HepG2 (cell line): Measurements from ENCODE around the gene WRAP73. TPM values are rescaled to one million over a fixed set of nuclear protein-coding genes. Genes with fewer than 3 reads are reported as not detected.

ENCODE experiments used
- ATAC-seq: fragments of 200-7000 bp; cut with Tn5 transposase; 3 replicates; pipeline ENCODE4 v1.9.1; 2020; ENCODE audit warnings: mild to moderate bottlenecking, moderate library complexity
- BruUV-seq: library from RNA; stranded (reverse); fragments of 400-500 nt; replicated peaks from 2 replicates; lab custom pipeline; 2021; lab: Mats Ljungman, UMichigan
- CTCF ChIA-PET: fragments of 300-600 bp; formaldehyde crosslinking; extraction: SDS; loops from one replicate; lab custom pipeline; 2021; ENCODE audit warnings: low total read pairs, inconsistent platforms, low intra/inter-chr PET ratio; lab: Yijun Ruan, JAX
- POLR2A ChIA-PET: fragments of 350-600 bp; sonication (Branson Sonifier 250); formaldehyde crosslinking; loops from one replicate; lab custom pipeline; 2020; ENCODE audit warnings: antibody characterized with exemption, inconsistent platforms; lab: Yijun Ruan, JAX
- DNase-seq: peaks from one replicate; pipeline ENCODE4 v3.0.0-alpha.2; 2015; ENCODE audit warnings: low spot score
- FAIRE-seq: peaks from 3 replicates; lab custom pipeline; 2011; peaks lifted over from hg19 to GRCh38; lab: Jason Lieb, UNC
- H2AFZ ChIP-seq: one replicate; pipeline ENCODE4 v1.6.1; 2011; ENCODE audit warnings: low read length, inconsistent platforms
- H3K27ac ChIP-seq: fragments of 300-600 bp; 3 replicates; pipeline ENCODE4 v1.8.0; 2011; ENCODE audit warnings: mixed run types, mild to moderate bottlenecking, mixed read lengths, low read length, inconsistent platforms; ENCODE audit not compliant: insufficient read depth; ENCODE audit errors: extremely low read length
- H3K27me3 ChIP-seq, 2 experiments: fragments of 200-600 bp in 1 of 2; 2 replicates in 1 of 2; 3 replicates in 1 of 2; pipeline versions ENCODE4 v1.6.0 to v1.8.0; 2011; ENCODE audit warnings: low read length in 2 of 2, mild to moderate bottlenecking in 2 of 2, moderate library complexity in 2 of 2, inconsistent platforms in 1 of 2; ENCODE audit not compliant: insufficient read depth in 2 of 2, control insufficient read depth in 1 of 2
- H3K36me3 ChIP-seq, 2 experiments: fragments of 200-600 bp in 1 of 2; replicated peaks in 1 of 2; 2 replicates in 1 of 2; 3 replicates in 1 of 2; pipeline versions ENCODE4 v1.5.1 to v1.8.0; 2011; ENCODE audit warnings: low read length in 2 of 2, inconsistent platforms in 1 of 2; ENCODE audit not compliant: insufficient read depth in 2 of 2, control insufficient read depth in 1 of 2
- H3K4me1 ChIP-seq: 2 replicates; pipeline ENCODE4 v1.5.1; 2012; ENCODE audit warnings: low read length, inconsistent platforms; ENCODE audit not compliant: insufficient read depth
- H3K4me2 ChIP-seq: 2 replicates; pipeline ENCODE4 v1.6.0; 2011; ENCODE audit warnings: low read depth, low read length, inconsistent platforms
- H3K4me3 ChIP-seq, 3 experiments: fragments of 200-600 bp in 1 of 3; sonication (generic), shearing (Covaris generic) in 1 of 3; replicated peaks in 1 of 3; 2 replicates each; pipeline ENCODE4 v1.5.1; 2011 to 2016; ENCODE audit warnings: low read length in 3 of 3, inconsistent platforms in 2 of 3, low read depth in 2 of 3, mild to moderate bottlenecking in 2 of 3, control low read depth in 1 of 3, mixed read lengths in 1 of 3; ENCODE audit not compliant: insufficient read depth in 1 of 3
- H3K79me2 ChIP-seq: one replicate; pipeline ENCODE4 v1.6.1; 2011; ENCODE audit warnings: low read length, inconsistent platforms; ENCODE audit not compliant: insufficient read depth
- H3K9ac ChIP-seq: 2 replicates; pipeline ENCODE4 v1.6.0; 2011; ENCODE audit warnings: mild to moderate bottlenecking, low read depth, low read length, inconsistent platforms; ENCODE audit not compliant: insufficient read depth
- H3K9me3 ChIP-seq: 2 replicates; pipeline ENCODE4 v1.5.1; 2012; ENCODE audit warnings: mild to moderate bottlenecking, low read length
- H4K20me1 ChIP-seq: 2 replicates; pipeline ENCODE4 v1.6.0; 2011; ENCODE audit warnings: inconsistent platforms, mild to moderate bottlenecking, low read length, moderate library complexity; ENCODE audit not compliant: insufficient read depth
- AGO2 ChIP-seq: fragments of 200-400 bp; formaldehyde crosslinking; optimal IDR thresholded peaks from 2 replicates; pipeline ENCODE3; 2017; ENCODE audit warnings: mild to moderate bottlenecking, low read depth, low read length, moderate library complexity
- KLF12 ChIP-seq: sonication (generic); formaldehyde crosslinking; IDR thresholded peaks from 2 replicates; pipeline ENCODE4 v1.4.0; 2020; ENCODE audit warnings: missing genetic modification reagents, borderline replicate concordance
- LRRFIP1 ChIP-seq: sonication (generic); formaldehyde crosslinking; conservative IDR thresholded peaks from 2 replicates; pipeline ENCODE4 v1.4.0; 2020; ENCODE audit warnings: missing genetic modification reagents
- MED13 ChIP-seq: sonication (generic); formaldehyde crosslinking; IDR thresholded peaks from 2 replicates; pipeline ENCODE4 v1.5.0; 2020; ENCODE audit warnings: missing genetic modification reagents
- ZFP90 ChIP-seq: sonication (generic); formaldehyde crosslinking; IDR thresholded peaks from 2 replicates; pipeline ENCODE4 v1.8.0; 2022; ENCODE audit warnings: missing genetic modification reagents, mild to moderate bottlenecking, inconsistent platforms, borderline replicate concordance
- ZNF224 ChIP-seq: sonication (generic); formaldehyde crosslinking; IDR thresholded peaks from 2 replicates; pipeline ENCODE4 v1.5.0; 2020; ENCODE audit warnings: mild to moderate bottlenecking, missing genetic modification reagents
- ZNF33B ChIP-seq: sonication (generic); formaldehyde crosslinking; IDR thresholded peaks from 2 replicates; pipeline ENCODE4 v1.5.1; 2020; ENCODE audit warnings: mild to moderate bottlenecking, missing genetic modification reagents
- ZNF513 ChIP-seq: sonication (generic); formaldehyde crosslinking; conservative IDR thresholded peaks from 2 replicates; pipeline ENCODE4 v1.5.0; 2020; ENCODE audit warnings: missing genetic modification reagents
- ZNF691 ChIP-seq: sonication (generic); formaldehyde crosslinking; IDR thresholded peaks from 2 replicates; pipeline ENCODE4 v1.4.0; 2020; ENCODE audit warnings: missing genetic modification reagents, low read depth, mild to moderate bottlenecking, borderline replicate concordance
- ZNF776 ChIP-seq: sonication (generic); formaldehyde crosslinking; IDR thresholded peaks from 2 replicates; pipeline ENCODE4 v1.4.0; 2020; ENCODE audit warnings: mild to moderate bottlenecking, missing genetic modification reagents
- WGBS: methylation state at CpG from one replicate; pipeline ENCODE4 v1.1.6; 2017; ENCODE audit warnings: low lambda C conversion rate; 5-methylcytosine and 5-hydroxymethylcytosine counted together
- in situ Hi-C: cut with HindIII; loops from 2 replicates; pipeline ENCODE4 v1.10.0; 2017; ENCODE audit warnings: low pct_unique_long_range_greater_than_20kb; ENCODE audit not compliant: extremely low pct_ligation_motif_present
- intact Hi-C: fragments of 100-400 bp; cut with micrococcal nuclease; formaldehyde crosslinking; loops from one replicate; pipeline ENCODE4 v1.10.0; 2022; ENCODE audit not compliant: unreplicated experiment
- polyA plus RNA-seq, 8 experiments: library from polyadenylated mRNA; depleted of rRNA in 3 of 8; stranded (reverse) in 7 of 8; unstranded in 1 of 8; fragments of >200 nt; fragmentation: Illumina TruSeq in 4 of 8; extraction: Trizol in 4 of 8; gene quantifications; 2 replicates each; pipeline versions ENCODE4 v1.2.1 to v1.2.3, GENCODE V29; 2011 to 2016; ENCODE audit warnings: low read depth in 4 of 8, missing spikeins in 1 of 8, mixed read lengths in 1 of 8; ENCODE audit not compliant: insufficient read depth in 1 of 8
- total RNA-seq, 5 experiments: library from RNA; depleted of rRNA; stranded (reverse); fragments of >200 nt; fragmentation: Illumina TruSeq; extraction: Trizol; gene quantifications; 2 replicates each; pipeline ENCODE4 v1.2.3, GENCODE V29; 2016; ENCODE audit warnings: low read depth in 1 of 5

The WRAP73 gene
- total and polyA plus RNA-seq, 2 of the 13 experiments (the other 11 are each of a cell fraction or from before 2014, with no cell fraction given): 18.1 to 40.4 TPM

- Histone ChIP-seq H3K36me3 (peaks cover 24 to 62% of the 10 kb centered on the region in 2 experiments; a peak in 4 of 5 replicates), H3K4me3 (no peak overlapping the region), H4K20me1 (no peaks in the 10 kb centered on the region), H3K4me1 (no peaks in the 10 kb centered on the region), H3K27me3 (no peaks in the 10 kb centered on the region), H3K9ac (no peak overlapping the region), H3K9me3 (no peaks in the 10 kb centered on the region), H2AFZ (no peak overlapping the region), H3K4me2 (no peak overlapping the region), H3K27ac (no peak overlapping the region), H3K79me2 (no peaks in the 10 kb centered on the region)
- in situ Hi-C loops: no loop called here
- intact Hi-C loops: no loop called here
- no peak for DNase-seq
- POLR2A ChIA-PET: no interaction called here
- no peak for FAIRE-seq
- ATAC-seq: no peak
- WGBS: 94% methylated on average over 20 of the region's 22 CpGs
- BruUV-seq: no TSS peak
- CTCF ChIA-PET: no interaction called here
- TF ChIP-seq AGO2: peak; percentile 46
- TF ChIP-seq ZNF776 (CRISPR knock-in tag): no peak
- TF ChIP-seq ZNF33B (CRISPR knock-in tag): no peak
Observed at GRCh38 chr1:3634059-3634800, 15.7 kb downstream of the WRAP73 start.

- Histone ChIP-seq H3K9me3 (no peaks in the 10 kb centered on the region), H3K9ac (no peak overlapping the region), H3K36me3 (peaks cover 26 to 65% of the 10 kb centered on the region in 2 experiments; a peak in 4 of 5 replicates), H2AFZ (no peak overlapping the region), H4K20me1 (no peaks in the 10 kb centered on the region), H3K27me3 (no peaks in the 10 kb centered on the region), H3K27ac (no peak overlapping the region), H3K4me2 (no peak overlapping the region), H3K4me1 (no peaks in the 10 kb centered on the region), H3K4me3 (no peak overlapping the region), H3K79me2 (no peaks in the 10 kb centered on the region)
- 97% methylated on average over 14 of the region's 28 CpGs for WGBS
- BruUV-seq: no TSS peak
- TF ChIP-seq KLF12 (CRISPR knock-in tag) (no peak), LRRFIP1 (CRISPR knock-in tag) (no peak), MED13 (CRISPR knock-in tag) (no peak), ZNF691 (CRISPR knock-in tag) (no peak), ZNF224 (CRISPR knock-in tag) (no peak), ZNF513 (CRISPR knock-in tag) (no peak), ZFP90 (no peak)
- FAIRE-seq: no peak
- POLR2A ChIA-PET: no interaction called here
- CTCF ChIA-PET: no interaction called here
- intact Hi-C loops: no loop called here
- ATAC-seq: no peak
- DNase-seq: no peak
- in situ Hi-C loops: no loop called here
Observed at GRCh38 chr1:3633344-3634058, 16.4 kb downstream of the WRAP73 start.
